PC-3 (cell line): ENCODE measurements around the gene MATN1.

Experiments used
- CTCF ChIP-seq: fragments of 300-600 bp; sonication (generic); conservative IDR thresholded peaks from 2 replicates; pipeline ENCODE4 v1.5.1; 2017; ENCODE audit warnings: antibody characterized with exemption, low read depth, mild to moderate bottlenecking, low read length
- EZH2 ChIP-seq: fragments of 300-600 bp; sonication (generic); IDR thresholded peaks from one replicate; pipeline ENCODE4 v1.6.1; 2017; ENCODE audit warnings: antibody characterized with exemption, mild to moderate bottlenecking, low read length; ENCODE audit not compliant: unreplicated experiment
- EZH2phosphoT487 ChIP-seq: fragments of 300-600 bp; sonication (generic); IDR thresholded peaks from 2 replicates; pipeline ENCODE4 v1.6.1; 2018; ENCODE audit warnings: mild to moderate bottlenecking, antibody characterized with exemption, low read length, borderline replicate concordance

DNA sequence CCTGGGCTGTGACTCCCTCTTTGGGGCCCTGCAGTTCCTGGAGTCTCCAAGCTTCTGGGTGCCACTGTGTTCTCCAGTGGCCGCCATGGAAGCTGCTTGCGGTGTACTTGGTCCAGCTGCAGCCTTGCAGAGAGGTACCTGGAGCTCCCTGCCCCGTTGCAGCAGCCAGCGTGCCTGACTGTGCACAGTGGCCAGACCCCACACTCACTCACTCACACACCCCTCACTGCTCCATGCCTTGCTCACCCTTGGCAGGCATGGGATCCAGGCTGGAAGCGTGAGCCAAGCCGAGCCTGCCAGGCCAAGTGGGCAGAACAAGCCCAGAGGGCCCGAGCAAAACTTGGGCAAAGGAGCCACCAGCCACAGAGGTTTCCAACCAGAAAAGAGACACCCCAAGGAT, 43.0 kb downstream of the MATN1 start:
- no peak for TF ChIP-seq CTCF
- no peak for TF ChIP-seq EZH2
- no peak for TF ChIP-seq EZH2phosphoT487
